Activated effector memory CD4-positive, alpha-beta T cell treated with anti-CD3 and anti-CD28 coated beads, Interleukin-2, amount 50 U/mL, for 16 hours (primary cell): Measurements from ENCODE around the gene CACNA1F.
A peak's percentile ranks its signal among the peaks of the same experiment; 100 is the strongest.

Source experiments
- DNase-seq: peaks from one replicate; pipeline ENCODE4 v3.0.0-alpha.2; 2020

Gene CACNA1F

DNA sequence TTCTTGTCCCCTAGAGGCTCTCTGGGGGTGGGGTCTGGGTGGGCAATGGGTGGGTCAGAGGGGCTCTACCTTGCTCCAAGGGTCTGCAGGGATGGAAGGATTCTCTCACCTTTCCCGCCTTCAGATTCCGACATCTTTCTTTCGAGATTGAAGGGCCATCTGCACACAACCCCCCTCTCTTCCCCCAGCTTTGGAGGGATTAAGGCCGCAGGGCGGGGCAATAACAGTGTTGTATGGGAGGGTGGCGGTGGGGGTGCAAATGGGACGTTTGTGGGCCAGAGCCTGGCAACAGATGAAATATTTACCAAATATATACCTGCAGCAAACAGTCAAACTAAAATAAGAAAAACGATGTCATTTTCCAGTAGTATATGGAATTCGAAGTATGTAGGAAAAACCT lies at the start of gene CACNA1F:
TSS of gene CACNA1F (minus strand) at position 165 of the 400 bp plus-strand sequence. CDS start at position 134, 31 bp downstream.
- DNase-seq: no peak

DNA sequence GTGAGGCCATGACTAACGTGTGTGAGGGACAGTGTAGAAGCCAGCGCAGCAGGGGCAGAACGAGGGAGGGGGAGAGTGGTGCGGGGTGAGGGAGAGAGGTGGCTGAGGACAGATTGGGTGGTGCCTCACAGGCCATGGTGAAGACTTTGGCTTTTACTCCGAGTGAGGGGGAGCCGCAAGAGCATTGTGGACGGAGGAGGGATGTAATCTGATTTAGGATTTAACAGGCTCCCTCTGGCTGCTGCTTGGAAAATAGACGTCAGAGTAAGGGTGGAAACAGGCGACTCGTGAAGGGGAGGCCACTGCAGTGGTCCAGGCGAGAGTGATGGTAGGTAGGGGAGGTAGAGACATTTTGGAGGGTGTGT lies 49.5 kb upstream of the CACNA1F start:
- no peak for DNase-seq

DNA sequence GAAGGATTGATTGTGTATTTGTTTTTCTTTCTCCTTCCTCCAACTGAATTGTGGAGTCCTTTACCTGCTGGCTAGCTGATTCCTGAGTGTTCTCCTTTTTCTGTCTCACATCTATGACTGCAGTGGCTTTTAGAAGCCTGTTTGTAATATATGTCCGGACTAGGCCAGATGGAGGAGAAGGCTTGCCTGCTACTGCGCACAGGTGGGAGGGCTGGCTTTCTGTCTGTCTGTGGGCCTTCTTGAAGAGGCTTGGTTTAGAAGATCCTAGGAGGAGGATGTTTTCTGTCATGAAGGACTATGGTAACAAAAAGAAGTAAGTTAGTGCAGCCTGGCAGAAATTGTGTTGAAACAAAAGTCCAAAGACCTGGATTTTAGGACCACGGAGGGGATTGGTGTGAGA lies 44.9 kb upstream of the CACNA1F start:
- DNase-seq: no peak

DNA sequence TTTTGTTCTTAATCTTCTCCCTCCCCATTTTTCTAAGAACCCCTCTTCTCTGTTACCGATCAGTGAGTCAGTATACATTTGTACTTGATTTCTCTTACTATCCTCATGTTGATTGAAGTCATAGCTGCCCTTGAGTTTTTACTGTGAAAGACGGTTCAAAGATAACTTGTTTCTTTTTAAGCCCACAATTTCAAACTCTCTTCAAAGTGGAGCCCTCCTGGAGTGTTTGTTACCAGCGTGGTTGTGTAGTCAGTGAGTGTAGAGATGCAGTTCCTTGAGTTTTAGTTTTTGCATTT lies 44.3 kb upstream of the CACNA1F start:
- no peak for DNase-seq

DNA sequence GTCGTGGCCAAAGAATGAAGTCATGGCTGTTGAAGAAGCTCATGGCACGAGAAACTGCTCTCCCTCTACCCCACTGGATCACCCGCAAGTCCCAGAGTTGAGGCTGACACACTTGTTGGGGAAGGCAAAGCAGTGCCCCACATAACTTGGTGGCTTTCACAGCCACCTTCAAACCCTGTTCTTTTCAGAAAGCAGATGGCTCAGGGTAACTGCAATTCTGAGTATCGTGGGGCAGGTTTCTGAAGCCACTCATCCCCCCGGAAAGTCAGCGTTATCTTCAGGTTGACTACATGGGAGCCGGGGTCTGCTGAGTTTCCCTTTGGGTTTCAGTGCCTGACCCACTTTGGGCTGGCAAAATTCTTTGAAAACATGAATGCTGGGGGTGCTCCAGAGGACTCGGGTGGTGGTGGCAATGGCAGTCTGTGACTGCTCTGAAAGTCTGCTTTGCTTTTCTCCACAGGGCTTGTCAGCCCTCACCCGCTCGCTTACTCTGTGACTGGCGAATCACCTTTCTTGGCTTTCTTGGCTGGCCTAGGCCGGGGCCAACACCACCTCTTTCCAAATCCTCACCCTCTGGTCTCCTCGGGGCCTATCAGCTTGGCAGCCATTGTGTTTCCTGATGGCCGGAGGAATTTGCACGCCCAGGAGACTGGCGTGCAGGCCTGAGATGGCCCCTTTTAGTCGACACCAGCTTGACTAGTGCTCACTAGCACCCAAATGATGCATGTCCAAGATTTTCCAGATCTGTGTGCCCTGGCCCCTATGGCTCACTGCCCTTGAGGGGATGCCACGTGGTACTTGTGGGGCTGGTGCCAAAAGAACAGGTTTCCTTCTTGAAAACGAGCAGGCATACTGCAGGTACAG lies 43.8 kb upstream of the CACNA1F start:
- DNase-seq: no peak

DNA sequence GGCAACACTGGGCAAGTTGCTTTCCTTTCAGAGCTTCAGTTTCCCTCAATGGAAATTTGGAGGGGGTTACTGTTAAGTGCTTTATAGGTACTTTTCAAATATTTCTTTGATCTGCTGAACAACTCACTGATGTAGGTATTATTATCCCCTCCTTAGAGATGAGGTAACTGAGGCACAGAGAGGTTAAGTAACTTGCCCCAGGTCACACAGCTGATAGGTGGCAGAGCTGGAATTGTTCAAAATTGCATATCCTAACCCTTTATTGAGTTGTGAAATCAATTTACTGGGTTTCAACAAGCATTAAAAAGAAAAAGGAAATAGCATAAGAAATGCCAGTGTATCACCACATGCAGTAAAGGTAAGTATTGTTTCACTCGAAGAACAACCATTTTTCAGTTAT lies 43.1 kb upstream of the CACNA1F start:
- no peak for DNase-seq

DNA sequence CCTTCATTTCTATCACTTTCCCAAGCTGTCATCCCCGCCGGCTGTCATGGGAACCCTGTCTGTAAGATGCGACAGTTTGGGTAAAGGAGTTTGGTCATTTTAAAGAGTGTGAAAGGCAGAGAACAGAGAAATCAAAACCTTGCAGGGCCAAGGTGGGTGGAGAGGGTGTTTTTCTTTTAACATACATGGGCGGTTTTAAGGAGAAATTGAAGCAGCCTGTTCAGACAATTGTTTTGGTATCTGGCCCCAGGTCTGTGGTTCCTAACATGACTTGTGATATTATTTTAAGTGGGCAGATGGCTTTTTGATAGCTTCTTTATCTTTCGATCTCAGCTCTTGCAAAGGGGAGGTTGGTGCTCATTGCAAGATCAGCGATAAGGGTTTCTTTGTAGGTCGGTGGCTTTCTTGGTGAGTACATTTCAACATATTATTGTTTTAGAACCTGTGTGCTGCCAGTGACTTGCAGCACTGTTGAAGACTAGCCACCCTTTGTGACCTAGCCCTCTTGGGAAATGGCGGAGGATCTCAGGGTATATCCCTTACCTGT lies 40.1 kb upstream of the CACNA1F start:
- DNase-seq: peak; percentile 77

DNA sequence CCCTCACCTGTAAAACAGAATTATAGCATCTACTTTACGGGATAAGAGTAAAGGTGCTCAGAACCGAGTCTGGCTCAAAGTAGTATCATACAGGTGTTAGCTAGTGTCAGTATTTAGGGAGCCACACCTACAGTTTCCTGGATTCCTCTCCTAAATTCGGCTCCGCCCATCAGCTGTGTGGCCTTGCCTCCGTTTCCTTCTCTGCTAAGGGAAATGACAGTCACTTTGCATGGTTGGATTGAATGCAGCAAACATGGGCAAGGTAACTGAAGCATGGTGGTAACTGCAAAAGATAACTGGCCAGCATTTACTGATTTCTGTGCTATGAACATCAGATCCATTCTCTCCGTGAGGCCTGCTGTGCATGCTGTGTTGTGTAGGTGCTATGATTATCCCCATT lies 39.3 kb upstream of the CACNA1F start:
- peak; percentile 73 for DNase-seq

DNA sequence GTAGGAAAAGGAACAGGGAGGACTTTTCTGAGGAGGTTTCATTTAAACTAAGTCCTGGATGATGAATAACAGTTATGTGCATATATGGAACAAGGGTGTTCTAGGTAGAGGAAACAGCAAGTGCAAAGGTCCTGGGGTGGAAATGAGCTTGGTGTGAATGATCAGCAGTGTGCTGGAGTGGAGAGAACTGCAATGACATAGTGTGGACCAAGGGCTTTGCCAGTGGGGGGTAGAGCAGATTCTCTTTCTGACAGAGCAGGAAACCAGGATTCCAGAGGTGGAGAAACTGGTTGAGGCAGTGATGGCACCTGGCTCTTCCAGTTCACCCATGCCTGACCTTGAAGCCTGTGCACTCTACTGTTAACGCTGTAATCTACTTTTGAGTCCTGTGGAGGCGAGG lies 38.2 kb upstream of the CACNA1F start:
- peak; percentile 24 for DNase-seq

DNA sequence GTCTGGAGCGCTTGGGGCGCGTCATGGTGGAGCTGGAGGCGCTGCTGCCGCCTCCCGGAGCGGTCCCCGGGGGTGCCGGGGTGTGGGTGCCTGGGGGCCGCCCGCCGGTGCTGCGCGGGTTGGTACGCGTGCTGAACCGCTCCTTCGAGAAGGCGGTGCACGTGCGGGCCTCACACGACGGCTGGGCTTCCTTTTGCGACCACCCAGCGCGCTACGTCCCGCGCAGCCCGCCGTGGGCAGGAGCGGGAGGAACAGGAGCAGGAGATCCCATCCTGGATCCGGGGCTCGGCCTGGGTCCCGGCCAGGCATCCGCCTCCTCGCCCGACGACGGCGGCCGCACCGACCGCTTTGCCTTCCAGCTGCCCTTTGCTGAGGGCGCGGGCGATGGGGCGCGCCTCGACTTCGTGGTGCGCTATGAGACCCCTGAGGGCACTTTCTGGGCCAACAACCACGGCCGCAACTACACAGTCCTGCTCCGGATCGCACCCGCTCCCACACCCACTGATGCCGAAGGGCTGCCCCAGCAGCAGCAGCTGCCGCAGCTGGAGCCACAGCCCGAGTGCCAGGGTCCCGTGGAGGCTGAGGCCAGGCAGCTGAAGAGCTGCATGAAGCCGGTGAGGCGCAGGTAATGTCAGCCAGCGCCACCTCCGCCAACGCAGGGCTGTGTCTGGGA lies 37.2 kb upstream of the CACNA1F start:
- peak; percentile 62 for DNase-seq

DNA sequence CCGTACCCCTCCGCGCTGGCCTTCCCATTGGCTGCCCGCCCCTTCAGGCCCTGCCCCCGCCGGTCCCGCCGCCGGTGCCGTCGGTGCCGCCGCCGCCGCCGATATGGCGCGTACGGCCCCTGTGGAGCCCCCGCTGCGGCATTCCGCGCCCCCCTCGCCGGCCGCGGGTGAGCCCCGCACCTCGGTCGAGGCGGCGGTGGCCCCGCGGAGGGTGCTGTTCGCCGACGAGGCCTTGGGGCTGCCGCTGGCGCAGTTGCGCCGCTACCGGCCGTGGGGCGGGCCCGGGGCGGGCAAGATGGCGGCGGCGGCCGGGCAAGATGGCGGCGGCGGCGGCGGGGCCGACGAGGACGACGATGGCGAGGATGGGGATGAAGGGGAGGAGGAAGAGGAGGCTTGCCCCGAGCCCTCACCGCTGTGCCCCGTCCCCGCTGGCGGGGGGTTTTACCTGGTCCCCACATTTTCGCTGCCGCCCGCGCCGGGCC lies 36.7 kb upstream of the CACNA1F start, which contains the start of gene PPP1R3F:
TSS of gene PPP1R3F (plus strand) at position 27 of the 482 bp plus-strand sequence. CDS start at position 104, 77 bp downstream.
- no peak for DNase-seq

DNA sequence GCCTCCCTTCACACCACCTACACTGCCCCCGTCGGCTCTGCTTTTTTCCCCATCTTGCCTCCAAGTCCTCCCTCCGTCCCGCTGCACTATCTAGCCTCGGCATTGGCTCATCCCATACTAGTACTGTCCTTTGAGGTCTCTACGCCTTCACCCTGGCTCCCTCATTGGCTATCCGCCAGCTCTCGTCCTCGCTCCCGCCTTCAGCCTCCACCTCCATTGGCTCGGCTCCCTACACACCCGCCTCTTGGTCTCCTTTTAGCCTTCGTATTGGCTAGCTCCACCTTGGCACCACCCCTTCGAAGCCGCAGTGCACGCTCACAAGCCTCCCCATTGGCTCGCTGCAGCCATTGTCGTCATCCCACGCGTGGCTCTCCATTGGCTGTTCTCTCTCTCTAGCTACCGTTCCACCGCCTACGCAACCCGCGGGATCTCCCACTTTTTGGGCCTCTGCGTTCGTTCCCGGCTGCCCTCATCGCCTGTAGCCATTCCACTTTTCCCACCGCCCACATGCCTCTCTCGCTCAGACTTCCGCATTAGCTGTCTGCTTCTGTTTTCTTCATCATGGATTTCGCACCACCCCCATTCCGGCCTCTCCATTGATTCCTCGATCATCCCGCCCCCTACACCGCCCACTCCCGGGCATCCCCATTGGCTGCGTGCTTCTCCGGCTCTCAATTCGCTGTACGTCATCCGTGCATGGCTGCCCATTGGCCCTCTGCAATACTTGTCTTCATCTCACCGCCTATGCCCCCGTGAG lies 36.0 kb upstream of the CACNA1F start:
- peak; percentile 98 for DNase-seq

DNA sequence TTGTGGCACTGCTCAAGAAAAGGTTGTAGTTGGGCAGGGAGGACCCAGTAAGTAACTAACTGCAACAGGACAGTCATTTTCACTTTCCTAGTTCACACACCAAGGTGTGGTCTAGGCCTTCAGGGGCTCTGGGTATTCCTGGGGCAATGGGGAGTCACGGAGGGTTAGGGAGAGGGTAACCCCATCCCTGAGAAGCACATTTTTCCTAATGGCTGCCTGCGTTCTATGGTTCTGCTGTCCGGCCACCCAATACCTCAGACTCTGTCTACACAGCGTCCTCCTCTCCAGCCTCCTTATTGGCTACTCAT lies 35.5 kb upstream of the CACNA1F start:
- DNase-seq: no peak

DNA sequence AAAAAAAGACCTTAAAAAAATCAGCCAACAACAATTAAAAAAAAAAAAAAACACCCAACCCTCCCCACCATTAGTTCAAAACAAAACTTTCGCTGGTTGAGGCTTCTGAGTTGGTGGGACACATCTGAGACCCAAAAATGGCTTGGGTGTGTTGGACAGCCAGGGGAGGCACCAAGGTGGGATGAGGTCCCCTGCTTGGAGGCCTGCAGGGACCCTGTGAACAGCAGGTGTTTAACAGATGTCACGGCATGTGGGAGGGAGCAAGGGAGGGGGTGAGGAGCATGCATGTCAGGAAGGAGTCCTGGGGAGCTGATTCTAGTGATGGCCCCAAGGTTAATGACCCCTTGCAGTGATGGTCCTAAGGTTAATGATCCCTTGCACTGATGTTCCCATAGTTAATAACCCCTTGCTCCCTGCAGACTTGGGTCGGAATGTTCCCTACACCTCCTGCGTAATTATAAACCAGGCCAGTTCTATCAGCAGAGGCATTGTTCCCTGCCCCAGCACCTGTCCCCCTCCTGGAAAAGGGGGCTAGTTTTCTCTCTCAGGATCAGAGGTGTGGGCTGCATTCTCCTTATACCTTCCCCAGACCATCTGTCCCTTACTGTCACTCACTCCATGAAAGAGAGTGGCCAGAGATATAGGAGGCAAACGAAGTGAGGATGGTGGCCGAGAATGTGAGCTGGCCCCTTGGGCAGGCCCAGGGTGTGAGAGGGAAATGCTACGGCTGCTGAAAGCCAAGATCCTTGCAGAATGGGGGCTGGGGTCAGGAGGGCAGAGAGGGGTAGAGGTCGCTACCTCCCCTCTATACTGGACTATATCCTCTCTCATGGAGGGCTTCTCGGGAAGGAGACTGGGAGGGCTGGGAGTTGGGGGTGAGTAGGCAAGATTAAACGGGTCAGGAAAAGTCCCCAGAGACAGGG lies 33.6 kb upstream of the CACNA1F start:
- DNase-seq: no peak

DNA sequence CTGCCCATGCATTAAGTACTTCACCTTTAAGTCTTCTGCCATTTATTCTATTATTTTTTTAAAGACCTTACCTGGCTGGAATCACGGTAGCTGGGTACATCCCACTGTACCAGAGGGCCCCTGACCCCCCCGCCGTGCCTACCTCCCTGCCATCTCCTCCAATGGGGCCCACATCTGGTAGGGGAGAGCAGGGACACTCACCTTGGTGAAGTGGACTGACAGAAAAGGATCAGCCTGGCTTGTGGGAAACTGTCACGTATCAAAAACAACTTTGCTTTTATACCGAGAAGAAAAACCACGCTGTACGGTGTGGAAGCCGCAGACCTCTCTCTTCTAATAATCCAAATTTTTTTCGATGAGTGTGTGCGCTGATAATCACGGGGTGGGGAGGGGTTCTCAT lies 31.3 kb upstream of the CACNA1F start, which contains the start of gene FOXP3:
TSS of gene FOXP3 (minus strand) at position 251 of the 400 bp plus-strand sequence. CDS start 6,205 bp downstream, outside the sequence.
- peak; percentile 65 for DNase-seq

DNA sequence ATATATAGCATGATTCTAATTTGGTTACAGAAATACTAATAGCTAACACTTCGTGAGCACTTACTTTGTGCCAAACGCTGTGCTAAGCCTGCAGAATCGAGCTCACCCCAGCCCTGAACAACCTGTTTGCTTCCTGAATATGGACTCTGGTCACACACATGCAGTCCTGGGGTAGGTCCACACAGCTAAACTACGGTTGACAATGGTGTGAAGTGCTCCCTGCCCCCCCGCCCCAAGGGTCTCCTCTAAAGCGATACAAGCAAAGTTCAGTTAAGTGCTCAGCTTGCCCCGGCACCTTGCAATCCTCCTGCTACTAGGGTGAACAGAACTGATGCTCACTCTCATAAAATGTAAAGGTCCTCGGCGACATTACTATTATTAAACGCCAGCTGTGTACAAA lies 30.5 kb upstream of the CACNA1F start:
- no peak for DNase-seq

DNA sequence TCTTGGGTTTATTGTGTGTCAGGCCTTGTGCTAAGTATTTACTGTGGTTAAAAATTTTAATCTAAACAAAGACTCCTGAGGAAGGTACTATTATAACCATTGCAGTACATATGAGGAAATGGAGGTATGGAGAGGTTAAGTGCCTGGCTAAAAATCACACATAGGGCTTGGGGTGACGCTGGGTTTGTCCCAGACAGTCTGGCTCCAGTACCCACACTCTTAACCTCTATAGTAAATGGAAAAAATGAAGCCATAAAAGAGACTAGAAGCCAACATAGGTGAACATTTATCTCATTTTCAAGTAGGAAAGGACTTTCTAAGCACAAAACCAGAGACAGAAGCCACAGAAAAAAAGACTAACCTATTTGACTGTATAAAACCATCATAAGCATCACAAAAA lies 29.5 kb upstream of the CACNA1F start:
- DNase-seq: no peak

DNA sequence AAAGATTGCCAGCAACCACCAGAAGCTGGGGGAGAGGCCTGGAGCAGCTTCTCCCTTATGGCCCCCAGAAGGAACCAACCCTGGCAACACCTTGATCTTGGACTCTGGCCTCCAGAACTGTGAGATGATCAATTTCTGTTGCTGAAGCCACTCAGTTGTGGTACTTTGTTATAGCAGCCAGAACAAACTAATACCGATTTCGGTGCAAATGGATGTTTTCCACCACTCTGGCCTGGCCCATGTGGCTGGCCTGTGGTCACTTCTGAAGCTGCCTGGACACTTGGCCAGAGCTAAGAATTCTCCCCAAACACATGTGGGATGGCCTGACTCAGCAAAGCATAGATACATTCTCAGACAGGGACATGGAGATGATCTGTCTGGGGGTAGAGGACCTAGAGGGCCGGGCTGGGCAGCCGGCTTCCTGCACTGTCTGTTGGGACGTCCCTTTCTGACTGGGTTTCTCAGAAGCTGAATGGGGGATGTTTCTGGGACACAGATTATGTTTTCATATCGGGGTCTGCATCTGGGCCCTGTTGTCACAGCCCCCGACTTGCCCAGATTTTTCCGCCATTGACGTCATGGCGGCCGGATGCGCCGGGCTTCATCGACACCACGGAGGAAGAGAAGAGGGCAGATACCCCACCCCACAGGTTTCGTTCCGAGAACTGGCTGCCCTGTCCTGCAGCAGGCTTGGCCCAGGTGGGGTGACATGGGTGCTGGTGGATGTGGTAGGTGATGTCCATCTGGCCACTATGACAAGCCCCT lies 27.3 kb upstream of the CACNA1F start:
- peak; percentile 75 for DNase-seq

DNA sequence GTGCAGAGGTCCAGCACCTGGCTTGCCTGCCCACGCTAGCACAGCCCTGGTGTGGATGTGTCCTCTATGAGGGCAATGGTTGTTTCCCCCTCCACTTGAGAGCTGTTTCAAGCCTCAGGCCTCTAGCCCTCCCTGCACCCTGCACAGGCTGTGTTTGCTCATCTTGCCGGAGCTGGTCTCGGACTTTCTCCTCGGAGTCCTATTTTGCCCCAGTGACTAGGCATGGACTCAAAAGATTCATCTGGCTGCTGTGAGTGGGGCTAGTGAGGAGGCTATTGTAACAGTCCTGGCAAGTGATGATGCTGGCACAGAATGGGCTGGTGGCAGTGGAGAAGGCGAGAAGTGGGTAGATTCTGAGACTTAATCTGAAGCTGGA lies 25.6 kb upstream of the CACNA1F start:
- DNase-seq: no peak

DNA sequence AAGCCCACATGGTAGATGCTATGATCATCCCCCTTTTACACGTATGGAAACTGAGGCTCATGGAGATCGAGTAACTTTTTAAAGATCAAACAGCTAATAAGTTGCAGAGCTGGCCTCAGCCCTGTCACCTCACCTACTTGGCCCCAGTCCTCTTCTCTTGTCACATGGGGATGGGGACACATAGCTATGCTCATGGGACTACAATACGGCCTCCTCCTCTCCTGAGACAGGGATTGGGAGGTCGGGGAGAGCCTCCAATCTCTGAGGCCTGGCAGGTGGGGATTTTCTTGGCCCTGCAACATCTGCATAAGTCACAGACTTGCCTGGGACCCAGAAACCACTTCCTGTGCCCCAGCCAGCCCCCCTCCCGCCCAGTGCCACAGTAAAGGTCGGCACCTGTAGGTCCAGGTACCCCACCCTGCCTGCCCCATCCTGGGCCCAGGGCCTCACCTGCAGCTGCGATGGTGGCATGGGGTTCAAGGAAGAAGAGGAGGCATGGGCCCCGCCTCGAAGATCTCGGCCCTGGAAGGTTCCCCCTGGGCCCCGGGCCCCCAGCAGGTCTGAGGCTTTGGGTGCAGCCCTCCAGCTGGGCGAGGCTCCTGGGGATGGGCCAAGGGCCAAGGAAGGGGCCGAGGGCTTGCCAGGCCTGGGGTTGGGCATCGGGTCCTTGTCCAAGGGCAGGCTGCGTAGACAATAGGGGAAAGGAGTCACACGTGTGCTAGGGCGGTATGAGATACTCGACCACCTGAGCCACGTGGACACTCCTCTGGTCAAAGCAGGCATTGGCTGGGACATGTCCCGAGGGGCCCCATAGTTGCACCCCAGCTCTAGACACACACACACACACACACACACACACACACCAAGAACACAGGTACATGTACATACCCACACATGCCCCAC lies 25.0 kb upstream of the CACNA1F start:
- peak; percentile 71 for DNase-seq
